Measurements from ENCODE around the gene EXOC3L2.
A peak's percentile ranks its signal among the peaks of the same experiment; 100 is the strongest.
"Not testable (repeated sequence)": the region's sequence is repeated elsewhere in the genome, so short reads cannot be mapped to it uniquely, and the experiment has no call there.

Gene EXOC3L2

GRCh38 chr19:45245334-45245787 is at the start of gene EXOC3L2:
TSS of gene EXOC3L2 (minus strand) at chr19:45245407. CDS start at chr19:45239045, 6,362 bp downstream.
- no peak for DNase-seq

- no peak for DNase-seq
Observed at GRCh38 chr19:45294291-45295029, 49.3 kb upstream of the EXOC3L2 start.

- no peak for DNase-seq
Observed at GRCh38 chr19:45293682-45294081, 48.5 kb upstream of the EXOC3L2 start.

- no peak for DNase-seq
Observed at GRCh38 chr19:45291834-45292233, 46.6 kb upstream of the EXOC3L2 start.

- DNase-seq = no peak
Observed at GRCh38 chr19:45290381-45290931, 45.2 kb upstream of the EXOC3L2 start.

- no peak for DNase-seq
Observed at GRCh38 chr19:45283443-45284033, 38.3 kb upstream of the EXOC3L2 start.

GRCh38 chr19:45280471-45280961 is 35.3 kb upstream of the EXOC3L2 start:
- no peak for DNase-seq

GRCh38 chr19:45279587-45280192 is 34.5 kb upstream of the EXOC3L2 start:
- DNase-seq = no peak

- no peak for DNase-seq
Observed at GRCh38 chr19:45278087-45278486, 32.9 kb upstream of the EXOC3L2 start.

GRCh38 chr19:45276284-45276687 is 31.1 kb upstream of the EXOC3L2 start:
- peak; percentile 89 for DNase-seq

GRCh38 chr19:45275370-45275971 is 30.3 kb upstream of the EXOC3L2 start:
- DNase-seq = peak; percentile 66

- peak; percentile 49 for DNase-seq
Observed at GRCh38 chr19:45273521-45273855, 28.3 kb upstream of the EXOC3L2 start.

- no peak for DNase-seq
Observed at GRCh38 chr19:45271735-45272108, 26.5 kb upstream of the EXOC3L2 start.

GRCh38 chr19:45271098-45271734 is 26.0 kb upstream of the EXOC3L2 start:
- DNase-seq = no peak

- not testable (repeated sequence) for DNase-seq
Observed at GRCh38 chr19:45269939-45270338, 24.7 kb upstream of the EXOC3L2 start.

GRCh38 chr19:45267296-45267695 is 22.1 kb upstream of the EXOC3L2 start:
- no peak for DNase-seq

- DNase-seq = no peak
Observed at GRCh38 chr19:45265375-45265774, 20.2 kb upstream of the EXOC3L2 start.

- DNase-seq = no peak
Observed at GRCh38 chr19:45264781-45265317, 19.6 kb upstream of the EXOC3L2 start.

GRCh38 chr19:45263013-45263412 is 17.8 kb upstream of the EXOC3L2 start:
- no peak for DNase-seq

GRCh38 chr19:45262570-45262969 is 17.4 kb upstream of the EXOC3L2 start:
- no peak for DNase-seq

- DNase-seq = no peak
Observed at GRCh38 chr19:45258862-45259261, 13.7 kb upstream of the EXOC3L2 start.

GRCh38 chr19:45256836-45257235 is 11.6 kb upstream of the EXOC3L2 start:
- DNase-seq = no peak
